Frontal cortex (tissue), 4 donors: ENCODE measurements around the gene COX6A2. TPM values are rescaled to one million over a fixed set of nuclear protein-coding genes. Genes with fewer than 3 reads are reported as not detected.

ENCODE experiments used
- DNase-seq, 2 donors: peaks; one replicate each; pipeline ENCODE4 v3.0.0; 2012; ENCODE audit warnings: low spot score in 2 of 2
- FAIRE-seq: peaks from 2 replicates; lab custom pipeline; 2012; peaks lifted over from hg19 to GRCh38; lab: Jason Lieb, UNC
- total RNA-seq: library from RNA; depleted of rRNA; stranded (reverse); fragments of >200 nt; gene quantifications from one replicate; pipeline ENCODE4 v1.2.3, GENCODE V29; 2014
- donor health status: control.
- donor health status: control.
- donor health status: control.

COX6A2 gene
- total RNA-seq, 1 donor from 2014 or later: not detected

DNA sequence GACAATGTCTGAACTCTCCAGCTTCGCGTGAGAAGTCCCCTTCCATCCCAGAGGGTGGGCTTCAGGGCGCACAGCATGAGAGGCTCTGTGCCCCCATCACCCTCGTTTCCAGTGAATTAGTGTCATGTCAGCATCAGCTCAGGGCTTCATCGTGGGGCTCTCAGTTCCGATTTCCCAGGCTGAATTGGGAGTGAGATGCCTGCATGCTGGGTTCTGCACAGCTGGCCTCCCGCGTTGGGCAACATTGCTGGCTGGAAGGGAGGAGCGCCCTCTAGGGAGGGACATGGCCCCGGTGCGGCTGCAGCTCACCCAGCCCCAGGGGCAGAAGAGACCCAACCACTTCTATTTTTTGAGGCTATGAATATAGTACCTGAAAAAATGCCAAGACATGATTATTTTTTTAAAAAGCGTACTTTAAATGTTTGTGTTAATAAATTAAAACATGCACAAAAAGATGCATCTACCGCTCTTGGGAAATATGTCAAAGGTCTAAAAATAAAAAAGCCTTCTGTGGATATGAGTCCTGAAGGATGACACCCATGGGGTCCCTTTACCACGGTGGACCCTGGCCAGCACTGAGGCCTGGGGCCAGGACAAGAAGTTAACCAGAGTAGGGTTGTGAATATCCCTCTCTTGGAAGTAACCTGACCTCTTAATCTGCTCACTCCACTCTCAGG, 45.5 kb downstream of the COX6A2 start:
- FAIRE-seq: no peak
- DNase-seq: peak in 1 of 2 donors; percentile 52

- FAIRE-seq: no peak
- no peak for DNase-seq
Observed at GRCh38 chr16:31380201-31380600, 48.0 kb downstream of the COX6A2 start.

Other genes with a start within 250 kb of the COX6A2 start
- 36.3 TPM for gene FUS, start 248.2 kb downstream of the COX6A2 start, total RNA-seq
- gene PYCARD, start 225.6 kb downstream of the COX6A2 start, total RNA-seq: 1.6 TPM
- gene TRIM72, start 214.2 kb downstream of the COX6A2 start, total RNA-seq: 1.2 TPM
- gene PYDC1, start 211.2 kb downstream of the COX6A2 start, total RNA-seq: 0.41 TPM
- 2.0 TPM for gene ITGAM, start 168.4 kb downstream of the COX6A2 start, total RNA-seq
- 0.41 TPM for gene ITGAX, start 73.2 kb downstream of the COX6A2 start, total RNA-seq
- gene ITGAD, start 35.0 kb downstream of the COX6A2 start, total RNA-seq: not detected
- 0.41 TPM for gene ZNF843, start 14.4 kb upstream of the COX6A2 start, total RNA-seq
- 10.6 TPM for gene ARMC5, start 31.1 kb upstream of the COX6A2 start, total RNA-seq
- gene TGFB1I1, start 43.8 kb upstream of the COX6A2 start, total RNA-seq: 1.2 TPM
- 1.2 TPM for gene SLC5A2, start 54.8 kb upstream of the COX6A2 start, total RNA-seq
- 26.9 TPM for gene RUSF1, start 80.0 kb upstream of the COX6A2 start, total RNA-seq
- 22.0 TPM for gene AHSP, start 99.5 kb upstream of the COX6A2 start, total RNA-seq